GM18873 (cell line): Measurements from ENCODE around the gene MT3.

Source experiments
- ATAC-seq: cut with Tn5 transposase; IDR thresholded peaks from one replicate; pipeline ENCODE4 v1.9.1; 2021; ENCODE audit warnings: mild to moderate bottlenecking, moderate library complexity, moderate number of reproducible peaks; ENCODE audit not compliant: unreplicated experiment, low FRiP score

MT3 gene

DNA sequence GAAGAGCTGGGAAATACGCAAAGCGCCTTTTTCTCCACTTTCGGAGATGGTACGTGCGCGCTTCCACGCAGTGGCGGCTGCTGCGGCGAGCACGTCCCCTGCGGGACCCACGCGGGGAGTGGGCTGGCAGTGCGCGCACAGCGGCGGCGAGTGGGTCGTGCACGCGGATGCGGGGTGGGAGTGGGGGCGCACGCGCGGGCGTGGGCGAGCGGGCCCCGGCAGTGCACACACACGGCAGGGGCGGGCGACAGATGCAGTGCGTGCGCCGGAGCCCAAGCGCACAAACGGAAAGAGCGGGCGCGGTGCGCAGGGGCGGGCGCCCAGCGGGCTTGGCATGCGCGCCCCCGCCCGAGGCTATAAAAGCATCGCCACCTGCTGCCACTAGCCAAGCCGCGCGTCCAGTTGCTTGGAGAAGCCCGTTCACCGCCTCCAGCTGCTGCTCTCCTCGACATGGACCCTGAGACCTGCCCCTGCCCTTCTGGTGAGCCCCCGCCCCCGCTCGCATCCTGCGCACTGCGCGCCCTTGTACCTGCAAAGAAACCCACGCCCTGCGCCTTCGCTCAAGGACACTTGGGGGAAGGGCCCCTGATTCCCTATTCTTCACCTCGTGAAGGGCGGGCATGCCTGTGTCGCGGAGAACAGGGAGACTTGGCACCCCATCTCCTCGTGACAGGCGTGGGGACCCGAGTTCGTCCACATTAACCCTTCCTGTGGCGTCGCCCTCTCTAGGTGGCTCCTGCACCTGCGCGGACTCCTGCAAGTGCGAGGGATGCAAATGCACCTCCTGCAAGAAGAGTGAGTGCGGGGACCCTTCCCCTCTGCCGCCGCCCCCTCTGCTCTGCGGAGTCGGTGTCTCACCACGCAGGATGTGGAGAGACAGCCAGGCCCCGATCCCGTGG is at the start of gene MT3:
MT3 (plus strand) TSS at position 388 of the 899 bp plus-strand sequence; CDS start at position 451, 63 bp downstream.
- no peak for ATAC-seq

DNA sequence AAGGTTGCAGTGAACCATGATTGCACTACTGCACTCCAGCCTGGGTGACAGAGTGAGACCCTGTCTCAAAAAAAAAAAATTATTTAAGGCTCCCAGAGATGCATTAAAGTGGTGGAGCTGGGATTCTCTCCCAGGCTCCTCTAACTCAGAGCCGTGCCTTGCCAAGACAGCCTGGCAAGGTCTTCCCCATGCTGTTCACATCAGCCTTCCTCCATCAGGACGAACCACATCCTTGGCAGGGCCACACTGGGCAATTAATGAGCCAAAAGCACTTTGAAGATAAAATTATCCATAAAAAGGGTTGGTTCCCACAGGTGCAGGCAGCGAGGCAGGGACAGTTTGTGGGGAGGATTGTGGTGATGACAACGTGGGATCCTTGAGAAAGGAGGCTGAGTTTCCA is 49.7 kb upstream of the MT3 start:
- no peak for ATAC-seq

DNA sequence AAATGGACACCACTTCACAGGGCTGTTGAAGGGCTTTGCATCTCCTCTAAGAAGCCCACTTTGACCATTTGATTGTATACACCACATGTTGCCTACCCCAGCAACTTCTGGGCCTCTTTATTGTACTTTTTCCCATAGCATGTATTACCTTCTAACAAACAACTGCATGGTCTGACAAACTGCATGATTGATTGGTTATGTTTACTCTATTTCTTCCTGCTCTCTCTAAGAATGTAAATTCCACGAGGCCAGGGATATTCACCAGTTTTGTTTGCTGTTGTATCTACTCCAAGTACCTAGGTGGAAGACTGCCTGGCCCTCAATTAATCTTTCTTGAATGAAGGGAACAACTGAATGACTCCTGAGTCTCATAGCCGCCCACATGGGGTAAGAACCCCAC is 47.3 kb upstream of the MT3 start:
- no peak for ATAC-seq

DNA sequence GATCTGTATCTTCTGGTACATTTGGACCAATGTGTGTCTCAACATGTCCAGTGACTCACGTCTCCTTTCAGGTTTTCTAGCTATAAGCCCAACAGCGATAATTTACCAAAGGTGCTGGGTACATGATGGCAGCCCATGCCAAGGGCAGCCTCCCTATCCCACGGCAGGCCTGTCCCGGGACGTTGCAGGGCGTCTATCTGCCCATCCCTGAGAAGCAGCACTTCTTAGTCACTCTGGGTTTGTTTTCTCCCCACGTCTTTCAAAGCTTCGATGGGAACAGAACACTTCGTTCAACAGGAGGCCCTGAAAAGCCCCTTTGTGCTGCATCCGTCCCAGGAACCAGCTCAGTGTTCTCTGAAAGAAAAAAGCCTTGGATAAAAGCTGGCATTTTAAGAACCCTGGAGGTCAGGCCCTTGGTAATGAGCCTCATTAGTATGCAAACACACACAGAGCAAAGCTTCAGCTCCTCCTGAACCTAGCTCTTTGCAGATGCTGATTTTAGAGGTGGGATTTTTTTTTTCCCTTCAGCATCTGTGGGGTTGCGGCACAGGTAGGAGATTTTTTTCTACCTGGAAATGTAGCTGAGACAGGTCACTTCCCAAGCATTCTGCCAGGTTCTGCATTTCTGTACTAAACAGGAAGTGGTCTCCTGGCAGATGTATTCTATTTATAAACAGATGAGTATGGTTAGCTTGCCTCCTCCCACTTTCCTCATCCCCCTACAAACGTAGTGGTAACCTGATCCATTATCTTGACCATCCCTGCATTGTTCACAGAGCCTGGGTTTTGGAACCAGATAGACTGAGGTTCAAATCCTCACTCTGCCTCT is 42.0 kb upstream of the MT3 start:
- no peak for ATAC-seq

DNA sequence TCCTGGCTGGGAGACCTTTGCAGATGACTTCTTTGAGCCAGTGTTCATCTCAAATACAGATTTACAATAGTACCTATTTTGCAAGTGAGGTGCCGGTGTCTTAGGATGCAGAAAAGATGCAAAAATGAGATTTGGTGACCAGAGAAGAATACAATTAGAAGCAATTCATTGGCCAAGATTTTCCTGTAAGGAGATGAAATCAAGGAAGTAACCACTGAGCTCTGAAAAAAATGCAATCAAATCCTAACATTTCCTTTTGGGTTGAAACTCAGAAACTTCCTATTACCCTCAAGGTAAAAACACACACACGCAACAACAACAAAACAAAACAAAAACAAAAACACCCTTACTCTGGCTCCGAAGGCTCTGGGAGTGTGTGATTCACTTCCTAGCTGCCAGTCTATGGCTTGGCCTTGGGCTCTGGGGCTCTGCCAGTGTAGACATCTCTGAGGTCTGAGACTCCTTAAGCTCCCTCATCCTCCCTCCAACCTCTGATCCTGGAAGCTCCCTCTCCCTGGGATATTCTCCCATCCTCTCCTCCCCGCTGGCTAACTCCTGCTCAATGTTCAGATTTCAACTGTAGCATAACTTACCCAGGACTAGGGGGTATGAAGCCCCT is 41.3 kb upstream of the MT3 start:
- no peak for ATAC-seq

DNA sequence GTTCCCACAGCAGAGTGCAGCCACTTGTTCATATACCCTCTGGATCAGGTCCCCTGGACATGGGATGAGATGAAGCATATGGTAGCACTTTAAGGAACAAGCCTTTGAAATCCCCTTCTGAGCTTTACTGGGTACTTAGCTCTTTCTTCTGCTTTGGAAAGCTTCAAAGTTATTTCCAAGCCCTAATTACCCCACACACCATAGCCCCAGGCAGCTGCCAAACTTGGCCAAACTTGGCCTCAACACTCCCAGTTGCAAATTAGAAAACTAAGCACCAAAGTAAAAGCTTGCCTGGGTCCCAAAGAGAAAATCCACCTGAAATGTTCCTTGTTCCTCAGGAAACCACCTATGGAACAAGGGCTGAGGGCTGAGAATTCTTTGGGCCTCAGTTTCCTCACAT is 40.2 kb upstream of the MT3 start:
- ATAC-seq = no peak

DNA sequence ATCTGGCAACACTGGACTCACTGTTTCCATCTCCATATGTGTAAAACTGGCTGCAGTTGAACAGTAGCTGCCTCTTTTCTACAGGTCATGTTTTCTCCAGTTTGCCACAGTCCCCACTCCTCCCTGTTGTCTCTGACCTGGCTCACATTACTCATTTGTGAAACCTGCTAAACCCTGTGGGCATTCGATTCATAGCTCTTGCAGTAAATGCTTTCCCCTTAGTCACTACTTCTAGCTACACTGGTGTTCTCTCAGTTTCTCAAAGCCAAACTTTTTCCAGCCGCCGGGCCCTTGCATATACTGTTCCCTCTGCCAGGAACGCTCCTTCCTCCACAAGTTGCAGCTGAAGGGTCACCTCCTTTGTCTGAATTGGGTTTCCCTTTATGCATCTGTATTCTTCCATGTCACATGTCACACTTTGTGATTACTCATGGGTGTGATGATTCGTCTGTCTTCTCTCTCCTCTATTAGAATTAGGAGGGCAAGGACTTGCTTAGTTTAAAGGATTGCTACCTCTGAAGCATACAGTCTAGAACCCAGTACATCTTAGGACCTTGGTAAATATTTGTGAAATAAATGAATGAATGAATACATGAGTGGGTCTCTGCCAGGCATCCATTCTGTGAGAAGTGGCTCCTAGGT is 39.5 kb upstream of the MT3 start:
- ATAC-seq = no peak

DNA sequence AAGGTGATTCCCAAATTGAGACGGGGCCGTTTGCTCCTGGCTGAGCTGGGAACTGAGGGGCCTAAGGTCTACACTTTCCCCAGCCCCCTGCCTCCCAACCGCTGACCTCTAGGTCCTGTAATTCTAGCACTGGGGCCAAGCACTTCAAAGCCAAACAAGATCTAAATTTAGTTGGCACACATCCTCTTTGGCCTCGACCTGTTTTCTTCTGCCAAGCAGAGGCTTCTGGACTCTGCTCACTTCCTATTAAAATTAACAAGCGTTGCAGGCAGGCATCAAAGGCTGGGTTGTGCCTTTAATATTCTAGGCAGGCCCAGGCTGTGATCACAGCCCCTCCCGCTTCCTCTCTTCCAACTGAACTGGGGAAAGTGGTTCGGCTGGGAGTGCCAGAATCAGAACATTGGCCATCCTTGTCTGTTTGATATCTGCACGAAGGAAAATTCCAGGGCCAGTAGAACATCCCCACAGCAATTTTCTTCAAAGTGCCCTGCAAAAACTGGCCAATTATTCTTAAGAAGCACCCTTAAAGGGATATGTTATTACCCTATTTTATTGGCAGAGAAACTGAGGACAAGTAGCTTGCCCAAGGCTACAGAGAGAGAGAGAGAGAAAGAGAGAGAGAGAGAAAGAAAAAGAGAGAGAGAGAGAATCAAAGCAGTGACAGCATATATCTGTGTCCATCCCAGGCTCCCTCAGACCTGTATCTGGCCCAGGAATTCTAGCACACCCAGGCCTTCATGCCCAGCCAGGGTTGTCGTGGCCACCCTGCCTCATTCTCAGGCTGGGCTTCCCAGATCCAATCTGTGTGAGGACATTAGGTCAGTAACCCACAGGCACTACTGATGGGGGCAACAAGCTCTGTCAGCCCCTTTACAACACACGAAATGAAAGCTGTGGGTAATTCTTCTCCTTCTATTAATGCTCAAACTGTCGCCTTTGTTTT is 37.3 kb upstream of the MT3 start:
- no peak for ATAC-seq

DNA sequence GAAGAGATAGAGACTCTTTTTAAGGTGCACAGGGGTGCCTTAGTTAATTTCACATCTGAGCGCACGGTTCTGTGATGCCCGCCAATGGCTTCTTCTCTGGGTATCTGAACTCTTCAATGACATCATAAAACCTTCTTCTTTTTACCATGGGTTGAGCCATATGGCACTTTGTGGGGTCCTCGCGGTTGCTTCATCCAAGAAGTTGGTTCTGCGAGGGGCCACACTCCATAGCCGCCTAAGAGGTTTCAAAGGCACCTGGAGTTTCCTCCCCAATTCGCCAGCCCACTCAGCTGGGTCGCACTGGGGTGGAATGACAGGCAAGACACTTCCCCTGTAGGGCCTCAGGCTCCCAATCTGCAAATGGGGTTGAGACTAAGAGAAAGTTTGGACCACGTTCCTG is 34.9 kb upstream of the MT3 start:
- no peak for ATAC-seq

DNA sequence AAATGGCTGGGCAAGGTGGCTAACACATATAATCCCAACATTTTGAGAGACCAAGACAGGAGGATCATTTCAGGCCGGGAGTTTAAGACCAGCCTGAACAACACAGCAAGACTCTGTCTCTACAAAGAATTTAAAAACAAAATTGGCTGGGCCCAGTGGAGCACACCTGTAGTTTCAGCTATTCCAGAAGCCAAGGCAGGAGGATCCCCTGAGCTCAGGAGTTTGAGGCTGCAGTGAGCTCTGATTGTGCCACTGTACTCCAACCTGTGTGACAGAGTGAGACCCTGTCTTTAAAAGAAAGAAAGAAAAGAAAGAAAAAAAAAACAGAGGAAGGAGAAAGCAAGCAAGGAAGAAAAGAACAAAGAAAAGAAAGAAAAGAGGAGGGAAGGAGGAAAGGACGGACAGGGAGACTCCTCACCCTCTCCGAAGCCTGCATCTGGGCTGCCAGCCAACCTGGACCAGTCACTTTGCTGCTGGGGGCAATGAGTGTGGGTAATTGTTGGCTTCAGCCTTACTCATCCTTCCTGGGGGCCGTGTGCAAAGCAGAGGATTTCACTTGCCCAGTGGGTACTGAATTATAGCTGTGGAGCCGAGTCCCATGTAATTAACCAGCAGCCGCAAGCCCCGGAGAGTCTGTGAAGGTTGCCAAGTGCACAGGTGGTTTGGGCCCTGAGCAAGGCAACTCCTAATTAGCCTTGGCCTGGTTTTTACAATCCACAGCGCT is 31.1 kb upstream of the MT3 start:
- no peak for ATAC-seq

DNA sequence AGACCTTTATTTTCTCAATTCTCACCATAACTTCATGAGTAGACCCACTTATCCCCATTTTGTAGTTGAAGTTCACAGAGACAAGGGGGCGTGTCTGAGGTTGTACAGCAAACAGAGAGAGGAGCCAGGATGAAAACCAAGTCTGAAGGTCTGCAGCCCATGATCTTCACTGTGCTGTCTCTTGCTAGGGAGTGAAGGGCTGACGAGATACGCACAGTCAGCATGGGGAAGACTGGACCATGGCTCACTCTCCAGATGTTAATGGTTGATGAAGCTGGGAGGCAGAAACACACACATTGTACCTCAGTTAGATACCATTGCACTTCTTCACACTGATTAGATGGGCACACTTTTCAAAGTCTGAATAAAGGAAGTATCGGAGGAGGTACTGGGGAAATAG is 30.2 kb upstream of the MT3 start:
- ATAC-seq = no peak

DNA sequence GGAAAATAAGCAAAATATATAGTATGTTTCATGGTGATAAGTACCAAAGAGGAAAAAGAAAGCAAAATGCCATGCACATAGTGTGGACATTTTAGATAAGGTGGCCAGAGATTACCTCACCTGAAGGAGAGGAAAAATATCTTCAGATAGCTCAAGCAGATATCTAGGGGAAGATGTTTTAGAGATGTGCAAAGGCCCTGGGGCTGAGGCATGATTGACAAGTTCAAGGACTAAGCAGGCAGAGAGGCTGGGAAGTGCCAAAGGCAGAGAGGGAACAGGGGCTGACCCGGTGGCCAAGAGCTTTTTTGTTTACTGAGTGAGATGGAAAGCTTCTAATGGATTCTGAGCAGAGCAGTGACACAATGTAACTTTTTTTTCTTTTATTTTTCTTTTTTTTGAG is 28.9 kb upstream of the MT3 start:
- no peak for ATAC-seq

DNA sequence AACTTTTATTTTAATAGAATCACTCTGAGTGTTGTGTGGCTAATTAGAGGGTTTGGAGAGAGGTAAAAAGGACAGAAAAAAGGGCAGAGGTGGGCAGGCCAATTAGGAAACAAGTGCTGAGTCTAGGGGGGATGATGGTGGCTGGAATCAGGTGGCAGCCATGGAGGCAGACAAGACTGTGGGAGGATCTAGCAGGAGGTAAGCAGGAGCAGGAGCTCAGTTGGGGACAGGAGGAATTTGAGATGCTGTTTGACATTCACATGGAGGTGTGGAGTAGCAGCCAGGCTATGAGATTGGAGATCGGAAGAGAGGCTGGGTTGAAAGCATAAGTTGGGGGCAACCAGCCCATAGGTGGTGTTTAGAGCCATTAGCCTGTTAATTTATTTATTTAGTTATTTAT is 28.2 kb upstream of the MT3 start:
- no peak for ATAC-seq

DNA sequence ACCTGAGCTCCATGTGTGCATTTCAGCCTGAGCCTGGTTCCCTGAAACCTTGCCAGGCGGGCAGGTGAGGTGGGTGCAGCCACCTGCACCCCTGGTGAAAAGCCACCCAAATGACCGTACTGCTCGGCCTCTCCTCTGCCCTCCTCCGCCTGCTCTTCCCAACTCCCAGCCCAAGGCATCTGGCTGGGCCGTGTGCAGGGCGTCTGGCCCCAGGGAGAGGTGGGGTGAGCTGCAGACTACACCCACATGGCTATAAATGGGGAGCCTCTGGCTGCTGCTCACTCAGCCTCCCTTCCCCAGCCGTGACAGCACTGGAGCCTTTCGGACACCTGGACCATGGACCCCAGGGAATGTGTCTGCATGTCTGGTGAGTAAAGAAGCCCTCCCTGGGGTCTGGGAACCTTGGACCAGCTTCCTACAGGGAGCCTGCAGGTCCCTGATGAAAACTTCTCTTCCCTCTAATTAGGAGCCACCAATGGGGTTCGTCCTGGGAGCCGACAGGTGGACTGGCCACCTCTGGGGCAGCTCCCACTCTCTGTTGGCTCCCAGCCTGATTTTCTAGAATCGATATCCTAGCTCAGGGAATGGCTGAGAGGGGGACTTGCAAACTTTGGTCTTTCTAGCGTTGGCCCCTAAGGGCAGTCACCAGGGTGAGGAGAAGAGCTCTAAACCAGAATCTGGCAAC is 24.4 kb upstream of the MT3 start, which contains the start of gene MT4:
MT4 (plus strand) TSS at position 281 of the 685 bp plus-strand sequence; CDS start at position 337, 56 bp downstream.
- ATAC-seq = no peak

DNA sequence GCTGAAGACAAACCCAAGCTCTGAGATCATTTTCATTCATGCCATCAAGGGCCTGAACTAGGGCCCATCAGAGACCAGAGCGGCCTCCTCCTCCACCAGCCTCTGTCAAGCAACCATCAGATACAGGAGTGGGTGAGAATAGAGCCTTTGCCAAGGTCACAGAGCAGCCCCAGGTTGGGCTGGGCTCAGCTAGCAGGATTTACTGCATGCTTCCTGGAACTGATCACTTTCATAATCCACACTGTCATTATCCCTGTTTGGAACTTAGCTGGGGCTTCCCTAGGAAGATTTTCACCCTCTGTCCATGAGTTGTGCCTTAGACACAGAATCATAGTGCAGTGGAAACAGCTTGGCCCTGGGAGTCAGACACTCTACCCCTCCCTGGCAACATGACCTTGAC is 19.4 kb upstream of the MT3 start:
- ATAC-seq = no peak

DNA sequence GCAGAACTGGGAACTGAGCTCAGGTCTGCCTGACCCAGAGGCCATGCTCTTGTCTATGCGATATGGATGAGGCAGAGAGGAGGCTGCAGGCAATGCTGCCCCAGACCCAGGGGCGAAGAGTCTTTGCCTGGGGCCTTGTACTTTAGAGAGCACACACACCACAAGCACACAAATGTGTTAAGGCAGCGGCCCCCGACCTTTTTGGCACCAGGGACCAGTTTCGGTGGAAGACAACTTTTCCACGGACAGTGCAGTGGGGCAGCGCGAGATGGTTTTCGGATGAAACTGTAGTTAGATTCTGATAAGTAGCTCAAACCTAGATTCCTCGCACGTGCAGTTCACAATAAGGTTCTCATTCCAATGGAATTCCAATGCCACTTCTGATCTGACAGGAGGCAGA is 17.8 kb upstream of the MT3 start:
- no peak for ATAC-seq

DNA sequence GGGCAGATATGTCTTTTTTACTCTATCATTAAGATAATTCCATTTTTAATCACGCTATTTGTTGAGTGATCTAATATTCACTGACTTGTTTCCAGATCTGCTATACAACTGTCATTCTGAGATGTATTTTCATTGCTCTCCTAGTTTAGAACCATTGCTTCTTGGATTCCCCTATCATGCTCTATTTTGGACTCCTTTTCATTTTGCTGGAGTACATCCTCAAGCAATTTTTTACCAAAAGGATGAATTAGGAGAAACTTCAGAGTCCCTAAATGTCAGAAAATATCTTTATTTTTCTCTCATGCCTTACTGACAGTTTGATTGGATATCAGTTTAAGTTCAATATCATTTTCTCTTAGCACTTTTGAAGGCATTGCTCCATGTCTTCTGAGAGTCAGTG is 14.7 kb upstream of the MT3 start:
- no peak for ATAC-seq

DNA sequence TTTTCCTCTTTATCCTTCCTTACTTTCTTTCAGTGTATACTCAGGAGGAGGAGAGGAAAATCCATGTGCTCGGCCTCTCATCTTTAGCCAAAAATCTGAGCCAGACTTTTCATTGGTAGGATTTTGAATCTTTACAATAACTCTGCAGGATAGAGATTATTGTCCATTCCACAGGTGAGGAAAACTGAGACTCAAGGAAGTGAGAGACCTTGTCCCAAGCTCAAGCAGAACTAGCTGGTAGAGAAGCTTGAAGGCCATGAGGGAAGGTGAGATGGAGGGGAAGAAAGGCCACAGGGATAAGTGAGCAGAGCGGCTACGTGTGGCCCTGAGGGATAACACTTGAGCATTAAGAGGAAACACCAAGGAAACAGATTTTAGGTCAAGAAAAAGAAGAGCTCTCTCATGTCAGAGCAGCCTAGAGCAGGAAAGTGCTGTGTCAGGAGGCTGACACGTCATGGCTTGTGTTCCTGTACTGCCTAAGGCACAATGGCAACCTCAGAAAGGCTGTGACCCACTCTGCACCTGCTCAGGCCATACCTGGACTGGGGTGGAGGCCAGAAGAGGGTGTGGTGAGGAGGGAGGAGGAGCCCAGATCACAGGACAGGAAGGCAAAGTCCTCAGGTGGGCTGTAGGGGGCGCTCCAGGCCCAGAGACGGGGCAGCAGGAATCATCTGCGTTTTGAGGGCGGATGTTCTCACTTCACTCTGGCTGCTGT is 12.6 kb upstream of the MT3 start:
- ATAC-seq = no peak
